ENCODE measurements around the gene CNN3. TPM values are rescaled to one million over a fixed set of nuclear protein-coding genes. Genes with fewer than 3 reads are reported as not detected.

The CNN3 gene
- total RNA-seq, 1 donor from 2014 or later: 2.7 TPM

- Mint-ChIP-seq H3K27ac (no peak overlapping the region), H3K4me3 (no peak overlapping the region), H3K36me3 (ENCODE audit: low read depth) (no peaks in the 10 kb centered on the region), H3K27me3 (peaks cover 42% of the 10 kb centered on the region), H3K4me1 (peaks cover 10% of the 10 kb centered on the region), H3K9me3 (no peaks in the 10 kb centered on the region)
- intact Hi-C loops (cut with micrococcal nuclease): loop anchor here (10.0 kb wide), 1 partner anchor 120 kb away; no protein-coding TSS in a partner anchor
- DNase-seq: no peak
These were observed 1.9 kb downstream of the CNN3 start for GRCh38 chr1:94925004-94925403.

- intact Hi-C loops (cut with micrococcal nuclease): loop anchor here (10.0 kb wide), 1 partner anchor 122 kb away; no protein-coding TSS in a partner anchor
- Mint-ChIP-seq H3K36me3 (ENCODE audit: low read depth) (no peaks in the 10 kb centered on the region), H3K27ac (no peak overlapping the region)
These were observed 4.1 kb downstream of the CNN3 start for GRCh38 chr1:94922761-94923331.

GRCh38 chr1:94921977-94922376 lies 4.9 kb downstream of the CNN3 start:
- H3K9me3 Mint-ChIP-seq: no peaks in the 10 kb centered on the region
- no peak for DNase-seq
- H3K4me3 Mint-ChIP-seq: no peak overlapping the region
- intact Hi-C loops (cut with micrococcal nuclease): loop anchor here (10.0 kb wide), 1 partner anchor 123 kb away; no protein-coding TSS in a partner anchor
- H3K4me1 Mint-ChIP-seq: peaks cover 6% of the 10 kb centered on the region
- peaks cover 21% of the 10 kb centered on the region for H3K27me3 Mint-ChIP-seq
- no peaks in the 10 kb centered on the region for H3K36me3 Mint-ChIP-seq (ENCODE audit: low read depth)
- H3K27ac Mint-ChIP-seq: no peak overlapping the region

More at GRCh38 chr1:94922761-94923331, 4.1 kb downstream of the CNN3 start:
- Mint-ChIP-seq H3K27me3 (peaks cover 26% of the 10 kb centered on the region), H3K4me3 (no peak overlapping the region), H3K4me1 (peaks cover 10% of the 10 kb centered on the region), H3K9me3 (no peaks in the 10 kb centered on the region)
- DNase-seq: no peak

GRCh38 chr1:94920061-94920460 lies 6.8 kb downstream of the CNN3 start:
- no peaks in the 10 kb centered on the region for H3K36me3 Mint-ChIP-seq (ENCODE audit: low read depth)
- no peak overlapping the region for H3K4me3 Mint-ChIP-seq
- intact Hi-C loops (cut with micrococcal nuclease): loop anchor here (10.0 kb wide), 1 partner anchor 125 kb away; no protein-coding TSS in a partner anchor
- H3K27me3 Mint-ChIP-seq: peaks cover 14% of the 10 kb centered on the region
- no peaks in the 10 kb centered on the region for H3K4me1 Mint-ChIP-seq
- no peaks in the 10 kb centered on the region for H3K9me3 Mint-ChIP-seq
- DNase-seq: no peak
- no peak overlapping the region for H3K27ac Mint-ChIP-seq

GRCh38 chr1:94919241-94920030 lies 7.5 kb downstream of the CNN3 start:
- intact Hi-C loops (cut with micrococcal nuclease): loop anchor here (10.0 kb wide), 1 partner anchor 125 kb away; no protein-coding TSS in a partner anchor
- DNase-seq: no peak
- Mint-ChIP-seq H3K9me3 (no peaks in the 10 kb centered on the region), H3K36me3 (ENCODE audit: low read depth) (no peaks in the 10 kb centered on the region), H3K27ac (peak overlapping the region; percentile 39), H3K4me1 (no peaks in the 10 kb centered on the region), H3K4me3 (no peak overlapping the region), H3K27me3 (peaks cover 10% of the 10 kb centered on the region)

GRCh38 chr1:94917251-94917650 lies 9.7 kb downstream of the CNN3 start:
- Mint-ChIP-seq H3K4me1 (no peaks in the 10 kb centered on the region), H3K9me3 (no peaks in the 10 kb centered on the region), H3K4me3 (no peak overlapping the region), H3K36me3 (ENCODE audit: low read depth) (no peaks in the 10 kb centered on the region), H3K27ac (no peak overlapping the region), H3K27me3 (peaks cover 7% of the 10 kb centered on the region)
- intact Hi-C loops (cut with micrococcal nuclease): no loop called here
- DNase-seq: no peak

- no peaks in the 10 kb centered on the region for H3K4me1 Mint-ChIP-seq
- H3K9me3 Mint-ChIP-seq: no peaks in the 10 kb centered on the region
These were observed 14.4 kb downstream of the CNN3 start for GRCh38 chr1:94912263-94913184.

GRCh38 chr1:94909486-94909885 lies 17.4 kb downstream of the CNN3 start:
- Mint-ChIP-seq H3K4me1 (no peaks in the 10 kb centered on the region), H3K36me3 (ENCODE audit: low read depth) (no peaks in the 10 kb centered on the region), H3K27me3 (peaks cover 3% of the 10 kb centered on the region), H3K27ac (no peak overlapping the region), H3K9me3 (no peaks in the 10 kb centered on the region), H3K4me3 (no peak overlapping the region)
- intact Hi-C loops (cut with micrococcal nuclease): no loop called here
- DNase-seq: no peak

More at GRCh38 chr1:94912263-94913184, 14.4 kb downstream of the CNN3 start:
- H3K27ac Mint-ChIP-seq: no peak overlapping the region
- no peak overlapping the region for H3K4me3 Mint-ChIP-seq
- DNase-seq: no peak
- no peaks in the 10 kb centered on the region for H3K36me3 Mint-ChIP-seq (ENCODE audit: low read depth)
- H3K27me3 Mint-ChIP-seq: peaks cover 5% of the 10 kb centered on the region
- intact Hi-C loops (cut with micrococcal nuclease): no loop called here

GRCh38 chr1:94908965-94909364 lies 17.9 kb downstream of the CNN3 start:
- H3K4me1 Mint-ChIP-seq: no peaks in the 10 kb centered on the region
- peaks cover 3% of the 10 kb centered on the region for H3K27me3 Mint-ChIP-seq

GRCh38 chr1:94908190-94908589 lies 18.7 kb downstream of the CNN3 start:
- intact Hi-C loops (cut with micrococcal nuclease): no loop called here
- no peaks in the 10 kb centered on the region for H3K4me1 Mint-ChIP-seq
- no peak overlapping the region for H3K27ac Mint-ChIP-seq
- H3K36me3 Mint-ChIP-seq (ENCODE audit: low read depth): no peaks in the 10 kb centered on the region
- H3K27me3 Mint-ChIP-seq: no peaks in the 10 kb centered on the region
- no peaks in the 10 kb centered on the region for H3K9me3 Mint-ChIP-seq
- no peak overlapping the region for H3K4me3 Mint-ChIP-seq
- no peak for DNase-seq

More at GRCh38 chr1:94908965-94909364, 17.9 kb downstream of the CNN3 start:
- Mint-ChIP-seq H3K4me3 (no peak overlapping the region), H3K36me3 (ENCODE audit: low read depth) (no peaks in the 10 kb centered on the region), H3K9me3 (no peaks in the 10 kb centered on the region), H3K27ac (no peak overlapping the region)
- no peak for DNase-seq
- intact Hi-C loops (cut with micrococcal nuclease): no loop called here

GRCh38 chr1:94907136-94907535 lies 19.8 kb downstream of the CNN3 start:
- intact Hi-C loops (cut with micrococcal nuclease): no loop called here
- no peaks in the 10 kb centered on the region for H3K36me3 Mint-ChIP-seq (ENCODE audit: low read depth)
- H3K27ac Mint-ChIP-seq: no peak overlapping the region
- no peaks in the 10 kb centered on the region for H3K27me3 Mint-ChIP-seq
- H3K4me1 Mint-ChIP-seq: no peaks in the 10 kb centered on the region
- DNase-seq: no peak
- H3K9me3 Mint-ChIP-seq: no peaks in the 10 kb centered on the region
- no peak overlapping the region for H3K4me3 Mint-ChIP-seq

GRCh38 chr1:94906382-94906781 lies 20.5 kb downstream of the CNN3 start:
- intact Hi-C loops (cut with micrococcal nuclease): no loop called here
- H3K27ac Mint-ChIP-seq: no peak overlapping the region

GRCh38 chr1:94905207-94905606 lies 21.7 kb downstream of the CNN3 start:
- Mint-ChIP-seq H3K27me3 (no peaks in the 10 kb centered on the region), H3K36me3 (ENCODE audit: low read depth) (no peaks in the 10 kb centered on the region), H3K4me3 (no peak overlapping the region), H3K4me1 (no peaks in the 10 kb centered on the region), H3K27ac (no peak overlapping the region), H3K9me3 (no peaks in the 10 kb centered on the region)
- DNase-seq: no peak
- intact Hi-C loops (cut with micrococcal nuclease): no loop called here

More at GRCh38 chr1:94906382-94906781, 20.5 kb downstream of the CNN3 start:
- no peak overlapping the region for H3K4me3 Mint-ChIP-seq
- no peaks in the 10 kb centered on the region for H3K4me1 Mint-ChIP-seq
- no peaks in the 10 kb centered on the region for H3K9me3 Mint-ChIP-seq
- no peaks in the 10 kb centered on the region for H3K27me3 Mint-ChIP-seq
- no peaks in the 10 kb centered on the region for H3K36me3 Mint-ChIP-seq (ENCODE audit: low read depth)
- no peak for DNase-seq

Data from activated CD4-positive, alpha-beta T cell treated with anti-CD3 and anti-CD28 coated beads, Interleukin-2, amount 10 ng/mL, durations not matched to agents 24 days and 14 days (primary cell).